GM12878 (cell line): Measurements from ENCODE around the gene FKBP8. TPM values are rescaled to one million over a fixed set of nuclear protein-coding genes. Genes with fewer than 3 reads are reported as not detected.

Experiments used
- ATAC-seq: fragments of 200-7000 bp; cut with Tn5 transposase; 3 replicates; pipeline ENCODE4 v1.9.1; 2020; ENCODE audit warnings: mild to moderate bottlenecking, moderate library complexity
- BruUV-seq: library from RNA; stranded (reverse); fragments of 400-500 nt; replicated peaks from 2 replicates; lab custom pipeline; 2021; lab: Mats Ljungman, UMichigan
- CTCF ChIA-PET: fragments of 300-600 bp; sonication (Branson Sonifier 250); formaldehyde crosslinking; extraction: SDS; loops from one replicate; lab custom pipeline; 2021; ENCODE audit warnings: inconsistent platforms; lab: Yijun Ruan, JAX
- POLR2A ChIA-PET: fragments of 350-600 bp; formaldehyde crosslinking; extraction: SDS; loops from one replicate; lab custom pipeline; 2021; ENCODE audit warnings: inconsistent platforms; lab: Charles Lee
- RAD21 ChIA-PET: fragments of 300-600 bp; sonication (Branson Sonifier 250); formaldehyde crosslinking; loops from one replicate; lab custom pipeline; 2023; ENCODE audit warnings: antibody characterized with exemption; ENCODE audit not compliant: unreplicated experiment; lab: Charles Lee
- SMC1A ChIA-PET: fragments of 300-600 bp; sonication (Branson Sonifier 250); formaldehyde crosslinking; loops from one replicate; lab custom pipeline; 2023; ENCODE audit not compliant: unreplicated experiment, uncharacterized antibody; lab: Charles Lee
- DNase-seq: peaks from one replicate; pipeline ENCODE4 v3.0.0-alpha.2; 2011; ENCODE audit warnings: low read depth, low spot score
- FAIRE-seq: peaks from 3 replicates; lab custom pipeline; 2011; peaks lifted over from hg19 to GRCh38; lab: Jason Lieb, UNC
- H2AFZ ChIP-seq: 2 replicates; pipeline ENCODE4 v1.6.0; 2011; ENCODE audit warnings: low read depth, low read length, control low read depth; ENCODE audit not compliant: control insufficient read depth
- H3K27ac ChIP-seq: 2 replicates; pipeline ENCODE4 v1.5.1; 2011; ENCODE audit warnings: control low read depth; ENCODE audit not compliant: control insufficient read depth, insufficient read depth
- H3K27me3 ChIP-seq, 2 experiments: replicated peaks in 1 of 2; 2 replicates each; pipeline versions ENCODE4 v1.6.0 to v1.6.1; 2011; ENCODE audit warnings: low read length in 1 of 2; ENCODE audit not compliant: control insufficient read depth in 2 of 2, insufficient read depth in 2 of 2
- H3K36me3 ChIP-seq, 2 experiments: 2 replicates each; pipeline ENCODE4 v1.5.1; 2011; ENCODE audit warnings: low read length in 1 of 2; ENCODE audit not compliant: control insufficient read depth in 2 of 2, insufficient read depth in 2 of 2
- H3K4me1 ChIP-seq: 2 replicates; pipeline ENCODE4 v1.6.1; 2011; ENCODE audit warnings: mild to moderate bottlenecking, low read length, moderate library complexity, mixed read lengths; ENCODE audit not compliant: control insufficient read depth, insufficient read depth
- H3K4me2 ChIP-seq: 2 replicates; pipeline ENCODE4 v1.6.0; 2011; ENCODE audit warnings: control low read depth; ENCODE audit not compliant: control insufficient read depth, insufficient read depth
- H3K4me3 ChIP-seq: fragments of 200-600 bp; sonication (generic); 2 replicates; pipeline ENCODE4 v1.5.1; 2016
- H3K79me2 ChIP-seq: 2 replicates; pipeline ENCODE4 v1.6.0; 2011; ENCODE audit warnings: low read length; ENCODE audit not compliant: control insufficient read depth, insufficient read depth
- H3K9ac ChIP-seq: 2 replicates; pipeline ENCODE4 v1.8.0; 2011; ENCODE audit warnings: low read length, control low read depth, mixed read lengths; ENCODE audit not compliant: control insufficient read depth, insufficient read depth
- H3K9me3 ChIP-seq: replicated peaks from 3 replicates; pipeline ENCODE4 v1.5.1; 2011; ENCODE audit warnings: mild to moderate bottlenecking, low read length; ENCODE audit not compliant: control insufficient read depth, insufficient read depth
- H4K20me1 ChIP-seq: 2 replicates; pipeline ENCODE4 v1.6.0; 2011; ENCODE audit not compliant: control insufficient read depth, insufficient read depth
- JUNB ChIP-seq: IDR thresholded peaks from 2 replicates; pipeline ENCODE4 v1.6.1; 2016; ENCODE audit warnings: antibody characterized with exemption, mild to moderate bottlenecking
- KDM1A ChIP-seq: fragments of 200-600 bp; sonication (generic); IDR thresholded peaks from 2 replicates; pipeline ENCODE4 v1.6.1; 2016; ENCODE audit warnings: borderline replicate concordance
- MEF2A ChIP-seq: IDR thresholded peaks from 2 replicates; pipeline ENCODE4 v1.6.1; 2011; ENCODE audit warnings: low read depth, mild to moderate bottlenecking, low read length, moderate library complexity; ENCODE audit not compliant: insufficient read depth
- NR2C2 ChIP-seq: IDR thresholded peaks from 2 replicates; pipeline ENCODE4 v1.6.1; 2011; ENCODE audit warnings: borderline replicate concordance, low read depth; ENCODE audit not compliant: control insufficient read depth, insufficient read length
- RELA ChIP-seq: fragments of 450-650 bp; IDR thresholded peaks from 2 replicates; pipeline ENCODE4 v1.8.0; 2014; ENCODE audit warnings: borderline replicate concordance; ENCODE audit not compliant: partially characterized antibody
- SREBF1 ChIP-seq: IDR thresholded peaks from 2 replicates; pipeline ENCODE4 v1.6.1; 2012; ENCODE audit warnings: mild to moderate bottlenecking, low read length
- YBX1 ChIP-seq: fragments of 450-650 bp; IDR thresholded peaks from 2 replicates; pipeline ENCODE4 v1.6.1; 2016; ENCODE audit warnings: antibody characterized with exemption
- WGBS: methylation state at CpG from one replicate; pipeline ENCODE4 v1.1.6; 2016; ENCODE audit warnings: low lambda C conversion rate; ENCODE audit not compliant: insufficient replicate concordance, insufficient coverage; ENCODE audit errors: missing lambda C conversion rate; 5-methylcytosine and 5-hydroxymethylcytosine counted together
- in situ Hi-C: fragments of 300-500 bp; cut with MboI; formaldehyde crosslinking; loops from 9 replicates; pipeline ENCODE4 v1.14.3; 2018; ENCODE audit warnings: mixed read lengths
- intact Hi-C: fragments of 100-400 bp; cut with micrococcal nuclease; formaldehyde crosslinking; loops from one replicate; pipeline ENCODE4 v1.14.2; 2022; ENCODE audit not compliant: unreplicated experiment
- polyA plus RNA-seq, 11 experiments: library from polyadenylated mRNA; depleted of rRNA in 4 of 11; unstranded in 6 of 11; stranded (reverse) in 5 of 11; fragments of >200 nt; fragmentation: Nextera tagmentation in 4 of 11; fragmentation: Illumina TruSeq in 1 of 11; extraction: Ambion mirVana in 4 of 11; extraction: Trizol in 1 of 11; gene quantifications; 1 replicate in 1 of 11; 2 replicates in 10 of 11; pipeline versions ENCODE4 v1.2.1 to v1.2.3, GENCODE V29; 2011 to 2016; ENCODE audit warnings: inconsistent platforms in 2 of 11, missing spikeins in 2 of 11, low read depth in 1 of 11
- total RNA-seq, 4 experiments: library from RNA; depleted of rRNA in 3 of 4; stranded (reverse); fragments of >200 nt in 3 of 4; fragmentation: Illumina TruSeq in 1 of 4; extraction: Trizol in 1 of 4; gene quantifications; 2 replicates each; pipeline versions ENCODE4 v1.2.1 to v1.2.3, GENCODE V29; 2013 to 2021
- TF ChIP-seq, protein P1 (sequence below): IDR thresholded peaks from 2 replicates; pipeline ENCODE4 v1.6.1; 2012; ENCODE audit warnings: low read length, inconsistent platforms
- TF ChIP-seq, protein P2 (sequence below): IDR thresholded peaks from 2 replicates; pipeline ENCODE4 v1.6.1; 2012; ENCODE audit warnings: low read depth, low read length, improper control_type of control experiment

FKBP8 gene
- total and polyA plus RNA-seq, 10 of the 15 experiments (the other 5 are each of a cell fraction or from before 2014, with no cell fraction given), result 0.13 to 205 (median 95.4) TPM

DNA sequence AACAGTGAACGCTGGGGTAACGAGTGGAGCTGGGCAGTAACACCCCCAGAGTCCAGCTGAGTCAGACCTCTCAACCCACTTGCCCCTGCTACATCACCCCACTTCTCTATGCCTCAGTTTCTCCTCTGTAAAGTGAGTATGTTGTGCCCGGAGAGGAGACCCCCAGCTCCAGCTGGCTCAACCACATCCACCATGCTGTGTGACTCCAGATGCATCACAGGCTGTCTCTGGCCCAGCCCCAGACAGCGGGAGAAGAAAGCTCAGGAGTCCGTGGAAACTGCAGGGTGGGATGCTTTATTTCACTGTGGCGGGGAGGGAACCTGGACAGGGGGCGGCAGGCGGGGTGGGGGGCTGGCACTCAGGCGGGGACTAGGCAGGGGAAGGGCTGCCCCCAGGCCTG is 11.9 kb downstream of the FKBP8 start:
- in situ Hi-C loops, result no loop called here
- no peaks in the 10 kb centered on the region for H3K4me1 ChIP-seq
- no peaks in the 10 kb centered on the region for H3K79me2 ChIP-seq
- no peak for DNase-seq
- H3K9me3 ChIP-seq, result no peaks in the 10 kb centered on the region
- CTCF ChIA-PET, result no interaction called here
- TF ChIP-seq NR2C2 (no peak), KDM1A (no peak), MEF2A (no peak), RELA (no peak), JUNB (no peak), SREBF1 (no peak), YBX1 (no peak)
- TF ChIP-seq, protein P1, sequence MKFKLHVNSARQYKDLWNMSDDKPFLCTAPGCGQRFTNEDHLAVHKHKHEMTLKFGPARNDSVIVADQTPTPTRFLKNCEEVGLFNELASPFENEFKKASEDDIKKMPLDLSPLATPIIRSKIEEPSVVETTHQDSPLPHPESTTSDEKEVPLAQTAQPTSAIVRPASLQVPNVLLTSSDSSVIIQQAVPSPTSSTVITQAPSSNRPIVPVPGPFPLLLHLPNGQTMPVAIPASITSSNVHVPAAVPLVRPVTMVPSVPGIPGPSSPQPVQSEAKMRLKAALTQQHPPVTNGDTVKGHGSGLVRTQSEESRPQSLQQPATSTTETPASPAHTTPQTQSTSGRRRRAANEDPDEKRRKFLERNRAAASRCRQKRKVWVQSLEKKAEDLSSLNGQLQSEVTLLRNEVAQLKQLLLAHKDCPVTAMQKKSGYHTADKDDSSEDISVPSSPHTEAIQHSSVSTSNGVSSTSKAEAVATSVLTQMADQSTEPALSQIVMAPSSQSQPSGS, result no peak
- TF ChIP-seq, protein P2, sequence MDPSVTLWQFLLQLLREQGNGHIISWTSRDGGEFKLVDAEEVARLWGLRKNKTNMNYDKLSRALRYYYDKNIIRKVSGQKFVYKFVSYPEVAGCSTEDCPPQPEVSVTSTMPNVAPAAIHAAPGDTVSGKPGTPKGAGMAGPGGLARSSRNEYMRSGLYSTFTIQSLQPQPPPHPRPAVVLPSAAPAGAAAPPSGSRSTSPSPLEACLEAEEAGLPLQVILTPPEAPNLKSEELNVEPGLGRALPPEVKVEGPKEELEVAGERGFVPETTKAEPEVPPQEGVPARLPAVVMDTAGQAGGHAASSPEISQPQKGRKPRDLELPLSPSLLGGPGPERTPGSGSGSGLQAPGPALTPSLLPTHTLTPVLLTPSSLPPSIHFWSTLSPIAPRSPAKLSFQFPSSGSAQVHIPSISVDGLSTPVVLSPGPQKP, result no peak
- TF ChIP-seq, all 136 proteins: peak for 0
- no TSS peak for BruUV-seq
- ChIA-PET POLR2A (interaction anchor here (0.7 to 1.3 kb wide), 2 partner anchors 24 to 26 kb away, joined by 3 to 5 read pairs; no protein-coding TSS in a partner anchor), RAD21 (no interaction called here), SMC1A (no interaction called here)
- peaks cover 2 to 6% of the 10 kb centered on the region in 2 experiments; a peak in 3 of 4 replicates for H3K36me3 ChIP-seq
- H3K4me3 ChIP-seq, result no peak overlapping the region
- 95% methylated on average over 5 of the region's 9 CpGs for WGBS
- no peak overlapping the region for H3K9ac ChIP-seq
- H2AFZ ChIP-seq, result no peak overlapping the region
- no peak overlapping the region for H3K27ac ChIP-seq
- H4K20me1 ChIP-seq, result no peaks in the 10 kb centered on the region
- no peak overlapping the region for H3K4me2 ChIP-seq
- no peak for FAIRE-seq
- no peaks in the 10 kb centered on the region for H3K27me3 ChIP-seq
- intact Hi-C loops, result no loop called here
- no peak for ATAC-seq
